SK-N-DZ (cell line): ENCODE measurements around the gene OVAAL.
"Not testable (repeated sequence)": the region's sequence is repeated elsewhere in the genome, so short reads cannot be mapped to it uniquely, and the experiment has no call there.

Experiments
- DNase-seq: peaks from one replicate; pipeline ENCODE4 v3.0.0-alpha.2; 2015; ENCODE audit warnings: low spot score

OVAAL gene

GRCh38 chr1:180540697-180541594, 17.8 kb upstream of the OVAAL start:
- no peak for DNase-seq

GRCh38 chr1:180542113-180542837, 16.5 kb upstream of the OVAAL start:
- DNase-seq, result no peak

- no peak for DNase-seq
Measured at GRCh38 chr1:180542838-180543145, 16.0 kb upstream of the OVAAL start.

GRCh38 chr1:180544050-180544449, 14.7 kb upstream of the OVAAL start:
- DNase-seq, result no peak

- no peak for DNase-seq
Measured at GRCh38 chr1:180545991-180546390, 12.8 kb upstream of the OVAAL start.

DNA sequence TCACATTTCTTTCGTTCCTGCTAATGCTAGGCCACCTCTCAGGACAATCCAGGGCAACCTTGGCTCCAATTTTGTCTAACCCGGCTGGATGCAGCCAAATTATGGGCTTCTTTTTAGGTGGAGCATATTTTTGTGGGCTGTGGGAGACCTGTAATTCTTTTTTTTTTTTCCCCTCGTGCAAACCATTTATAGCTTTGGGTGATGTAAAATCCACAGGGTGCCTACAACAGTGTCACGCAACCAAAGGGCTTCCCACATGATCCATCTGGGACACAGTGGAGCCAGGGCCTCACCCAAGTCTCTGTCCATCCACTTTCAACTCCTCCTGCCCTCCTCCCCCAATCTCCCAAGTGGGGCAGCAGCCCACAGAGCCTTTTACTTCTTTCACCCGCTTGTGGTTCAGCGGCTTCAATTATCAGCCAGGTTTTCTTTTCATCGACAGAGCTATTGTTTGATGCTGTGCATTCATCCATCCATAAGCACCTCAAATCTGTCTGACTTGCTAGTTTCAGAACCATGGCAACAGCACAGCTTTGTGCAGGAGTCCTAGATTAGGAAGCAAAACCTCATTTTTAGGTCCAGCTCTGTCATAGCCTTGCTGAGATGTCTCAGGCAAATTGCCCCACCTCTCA, 10.0 kb upstream of the OVAAL start:
- DNase-seq, result no peak

- DNase-seq, result not testable (repeated sequence)
Measured at GRCh38 chr1:180549770-180550169, 9.0 kb upstream of the OVAAL start.

DNA sequence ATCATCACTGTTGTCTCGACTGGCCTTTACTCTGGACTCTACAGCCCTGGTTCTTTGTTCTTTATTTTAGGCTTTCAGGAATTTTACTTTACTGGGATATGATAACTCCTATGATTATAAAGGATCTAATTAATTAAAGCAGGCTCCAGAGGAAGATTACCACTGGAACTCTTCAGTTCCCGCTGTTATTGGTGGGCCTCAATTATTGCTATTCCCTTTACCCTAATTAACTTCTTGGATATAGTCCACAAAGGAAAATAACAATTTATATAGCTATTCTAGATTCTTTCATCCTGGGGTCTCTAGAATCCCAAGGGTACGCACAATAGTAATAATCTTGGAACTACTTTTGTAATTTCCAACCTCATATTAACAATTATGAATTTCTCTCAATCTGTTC, 8.5 kb upstream of the OVAAL start:
- DNase-seq, result no peak

DNA sequence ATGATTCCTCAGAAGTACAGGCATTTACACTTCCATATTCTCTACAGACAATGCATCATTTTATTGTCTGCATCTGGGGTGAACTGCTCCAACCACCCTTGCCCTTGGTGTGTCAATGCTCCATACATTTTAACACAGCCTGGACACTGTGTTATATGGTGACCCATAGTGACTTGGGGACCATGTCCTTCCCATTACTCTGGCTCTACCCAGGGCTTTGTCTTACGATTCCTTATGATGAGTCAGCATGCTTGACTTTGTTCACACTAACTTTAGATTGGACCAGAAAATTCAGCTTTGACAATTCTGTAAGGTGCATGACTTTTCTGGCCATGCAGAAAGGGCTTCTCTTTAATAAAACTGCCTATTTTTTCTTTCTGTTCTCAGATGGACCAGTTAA, 6.8 kb upstream of the OVAAL start:
- DNase-seq, result no peak

- not testable (repeated sequence) for DNase-seq
Measured at GRCh38 chr1:180553046-180553445, 5.7 kb upstream of the OVAAL start.

GRCh38 chr1:180555411-180555810, 3.4 kb upstream of the OVAAL start:
- DNase-seq, result no peak

DNA sequence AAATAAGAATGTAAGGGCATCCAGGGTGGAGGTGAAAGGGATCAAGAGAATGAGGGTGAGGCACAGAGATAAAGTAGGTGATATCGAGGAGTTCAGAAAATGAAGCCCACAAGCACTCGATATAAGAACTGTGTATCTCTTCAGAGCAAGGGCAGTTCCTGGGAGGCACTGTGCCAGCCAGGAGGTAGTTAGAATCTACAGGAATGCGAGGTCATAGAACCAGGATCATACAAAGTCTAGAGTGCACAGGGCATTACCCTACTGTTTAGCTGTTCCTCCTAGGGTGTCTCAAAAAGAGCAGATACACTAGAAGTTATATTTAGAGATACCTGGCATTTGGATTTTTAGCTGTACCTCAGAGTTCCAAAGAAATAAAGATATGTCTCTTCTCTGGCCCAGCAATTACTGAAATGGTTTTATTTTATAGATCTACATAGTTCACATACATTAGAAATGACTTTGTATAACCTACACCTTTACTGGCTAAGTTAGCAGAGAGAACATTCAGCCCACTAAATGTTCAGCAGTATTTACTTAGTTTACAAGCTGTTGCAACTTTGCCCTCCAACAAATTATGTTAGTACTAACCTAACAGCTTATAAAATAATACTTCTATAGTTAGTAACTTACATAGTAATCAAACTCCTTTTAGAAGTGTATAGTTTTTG, 1.6 kb downstream of the OVAAL start:
- DNase-seq, result no peak

GRCh38 chr1:180560868-180561600, 2.3 kb downstream of the OVAAL start:
- DNase-seq, result no peak

GRCh38 chr1:180562640-180563025, 3.9 kb downstream of the OVAAL start:
- DNase-seq, result no peak

DNA sequence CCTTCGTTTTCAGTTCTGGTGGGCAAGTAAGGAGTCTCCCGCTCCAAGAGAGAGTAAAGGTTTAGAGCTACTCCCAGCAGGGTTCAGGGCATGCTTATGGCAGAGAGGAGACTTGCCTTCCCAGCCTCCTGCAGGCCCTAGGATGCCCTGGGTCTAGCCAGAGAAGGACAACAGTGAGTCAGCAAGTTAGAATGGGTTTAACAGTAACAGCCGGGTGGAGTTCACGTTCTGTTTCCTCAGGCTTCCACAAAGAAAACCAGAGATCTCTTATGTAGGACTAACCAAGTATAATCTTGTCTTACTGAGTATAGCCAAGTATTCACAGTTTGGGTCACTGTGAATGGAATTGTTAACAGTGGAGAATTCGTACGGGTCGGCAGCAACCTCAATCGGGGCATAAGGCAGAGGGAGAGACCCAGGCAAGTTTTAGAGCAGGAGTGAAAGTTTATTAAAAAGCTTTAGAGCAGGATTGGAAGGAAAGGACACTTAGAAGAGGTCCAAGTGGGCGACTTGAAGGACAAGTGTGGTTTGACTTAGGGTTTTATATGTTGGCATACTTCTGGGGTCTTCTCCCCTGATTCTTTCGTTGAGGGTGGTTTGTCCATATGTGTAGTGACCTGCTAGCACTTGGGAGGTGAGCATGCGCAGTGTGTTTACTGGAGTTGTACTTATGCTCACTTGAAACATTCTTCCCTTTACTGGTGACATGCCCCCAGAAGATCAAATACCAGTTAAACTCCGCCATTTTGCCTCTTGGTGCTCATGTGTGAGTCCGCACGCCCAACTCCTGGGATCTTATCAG, 4.5 kb downstream of the OVAAL start:
- DNase-seq, result no peak

GRCh38 chr1:180565121-180565871, 6.5 kb downstream of the OVAAL start:
- no peak for DNase-seq

DNA sequence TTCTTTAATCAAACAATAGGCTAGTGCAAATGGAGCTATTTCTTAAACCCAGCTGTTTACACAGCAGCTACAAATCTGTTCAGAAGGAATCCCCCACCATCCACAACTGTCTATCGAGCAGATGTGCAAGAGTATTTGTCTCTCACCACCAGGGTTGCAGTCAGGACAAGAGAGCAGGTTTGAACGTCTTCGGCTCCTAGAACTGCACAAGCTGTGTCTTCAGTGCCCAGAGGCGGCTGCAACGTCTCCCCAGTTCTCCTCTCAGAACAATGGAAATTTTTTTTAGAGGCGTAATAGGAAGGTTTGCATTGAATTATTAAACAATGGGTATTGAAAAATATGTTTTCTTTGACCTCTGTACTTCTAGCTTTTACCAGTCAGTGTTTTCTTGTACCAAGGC, 7.3 kb downstream of the OVAAL start:
- no peak for DNase-seq

DNA sequence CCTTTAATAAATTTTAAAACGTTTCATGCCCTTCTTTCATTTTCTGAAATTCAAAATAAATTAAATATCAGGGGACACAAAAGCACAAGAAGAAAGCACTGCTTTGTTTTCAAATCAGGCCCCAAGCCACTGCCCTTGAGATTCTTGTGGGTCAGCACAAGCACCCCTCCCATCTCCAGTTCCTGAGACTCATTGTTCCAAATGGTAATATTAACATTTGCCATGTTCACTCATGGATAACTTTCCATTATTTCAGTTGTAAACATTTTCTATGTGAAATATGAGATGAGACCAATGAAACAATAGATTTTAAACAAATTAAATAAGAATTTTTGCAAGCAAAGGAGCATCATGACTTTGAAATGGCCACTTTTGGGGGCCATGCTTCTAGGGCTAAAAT, 7.7 kb downstream of the OVAAL start:
- no peak for DNase-seq

DNA sequence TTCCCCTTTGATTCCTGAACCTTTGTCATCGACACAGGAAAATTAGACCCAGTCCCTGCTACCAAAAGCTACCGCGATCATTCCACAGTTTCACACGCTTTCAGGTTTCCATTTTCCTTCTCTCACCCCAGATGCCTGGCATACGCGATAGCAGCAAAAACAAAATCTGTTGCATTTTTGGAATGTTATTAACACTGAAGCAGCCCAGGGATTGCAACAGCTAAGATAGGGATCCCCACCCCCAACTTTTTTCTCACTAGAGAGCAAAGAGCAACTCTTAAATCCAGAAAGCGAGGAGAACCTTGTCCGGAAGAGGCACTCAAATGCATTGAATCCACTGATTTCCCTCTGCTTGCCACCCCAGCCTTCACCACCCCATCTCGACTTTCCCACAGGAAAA, 8.9 kb downstream of the OVAAL start:
- no peak for DNase-seq

DNA sequence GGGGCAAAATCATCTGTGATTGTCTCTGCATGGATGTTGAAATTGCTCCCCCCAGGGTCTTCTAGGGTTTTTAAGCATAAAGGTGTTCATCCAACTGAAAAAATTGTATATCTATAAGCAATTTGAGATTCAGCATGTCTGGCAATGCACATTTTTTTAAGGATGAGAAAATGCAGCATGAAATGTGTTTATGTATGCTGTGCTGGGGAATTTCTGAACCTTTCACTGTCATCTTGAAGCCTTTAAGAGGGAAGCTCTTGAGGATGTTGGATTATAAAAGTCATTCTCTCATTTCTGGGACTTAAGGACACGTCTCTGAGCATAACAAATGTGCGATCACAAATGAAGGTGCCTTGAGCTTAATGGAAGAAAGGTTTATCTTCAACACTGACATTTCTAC, 9.4 kb downstream of the OVAAL start:
- DNase-seq, result no peak
